HG02588 (cell line): Measurements from ENCODE around the gene CP.

Source experiments
- ATAC-seq: cut with Tn5 transposase; IDR thresholded peaks from one replicate; pipeline ENCODE4 v1.9.1; 2021; ENCODE audit warnings: mild to moderate bottlenecking, moderate library complexity; ENCODE audit not compliant: unreplicated experiment

Gene CP

DNA sequence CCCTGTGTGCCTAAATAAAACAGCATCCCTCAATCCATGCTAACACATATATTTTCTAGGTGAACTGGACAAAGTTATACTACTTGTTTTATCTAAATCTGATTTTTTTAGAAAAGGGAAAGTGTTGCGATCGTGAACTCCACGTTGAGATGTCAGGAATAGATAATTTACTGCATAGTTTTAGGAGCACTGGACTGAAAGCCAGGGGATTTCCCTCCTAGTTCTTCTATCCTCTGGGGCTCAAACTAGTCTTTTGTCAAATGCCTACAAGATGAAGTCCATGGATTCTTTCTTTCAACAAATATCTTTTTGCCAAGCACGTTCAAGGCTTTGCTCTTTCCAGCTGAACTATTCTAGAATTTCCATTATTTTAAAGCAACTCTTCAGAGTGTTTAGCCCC is 92.8 kb downstream of the CP start:
- no peak for ATAC-seq

DNA sequence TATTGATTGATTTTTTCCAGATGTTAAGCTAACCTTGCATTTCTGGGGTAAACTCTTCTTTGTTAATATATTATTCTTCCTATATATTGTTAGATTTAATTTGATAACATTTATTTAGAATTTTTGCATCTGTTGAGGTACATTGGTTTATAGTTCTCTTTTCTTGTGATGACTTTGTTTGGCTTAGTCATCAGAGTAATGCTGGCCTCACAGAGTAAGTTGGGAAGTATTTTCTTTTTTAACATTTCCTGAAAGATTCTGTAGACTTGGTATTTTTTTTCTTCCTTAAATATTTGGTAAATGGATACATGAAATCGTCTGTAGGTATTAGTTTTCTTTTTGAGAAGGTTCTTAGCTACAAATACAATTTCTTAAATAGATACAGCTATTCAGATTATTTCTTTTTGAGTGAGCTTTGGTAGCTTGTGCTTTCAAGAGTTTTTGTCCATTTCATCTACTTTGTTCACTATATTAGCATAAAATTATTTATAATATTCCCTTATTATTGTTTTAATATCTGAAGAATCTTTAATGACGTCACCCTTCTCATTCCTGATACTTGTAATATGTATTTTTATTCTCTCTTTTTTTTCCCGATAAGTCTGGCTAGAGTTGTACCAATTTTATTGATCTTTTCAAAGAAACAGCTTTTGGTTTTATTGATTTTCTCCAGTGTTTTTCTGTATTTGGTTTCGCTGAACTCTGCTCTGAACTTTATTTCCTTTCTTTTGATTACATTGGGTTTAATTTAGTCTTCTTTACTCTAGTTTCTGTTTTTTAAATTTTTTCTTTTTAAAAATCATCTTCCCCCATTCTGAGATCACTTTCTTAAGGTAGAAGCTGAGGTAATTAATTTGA is 98.7 kb downstream of the CP start:
- ATAC-seq: no peak
